GM19025 (cell line): ENCODE results near the gene NTNG1.

Experiments used
- ATAC-seq: cut with Tn5 transposase; IDR thresholded peaks from one replicate; pipeline ENCODE4 v1.9.1; 2021; ENCODE audit warnings: mild to moderate bottlenecking, low read depth, moderate library complexity; ENCODE audit not compliant: unreplicated experiment

Gene NTNG1

GRCh38 chr1:107251839-107252238 is 111.0 kb downstream of the NTNG1 start:
- no peak for ATAC-seq

- no peak for ATAC-seq
Observed at GRCh38 chr1:107252271-107252670, 111.4 kb downstream of the NTNG1 start.

- no peak for ATAC-seq
Observed at GRCh38 chr1:107254306-107254705, 113.5 kb downstream of the NTNG1 start.

DNA sequence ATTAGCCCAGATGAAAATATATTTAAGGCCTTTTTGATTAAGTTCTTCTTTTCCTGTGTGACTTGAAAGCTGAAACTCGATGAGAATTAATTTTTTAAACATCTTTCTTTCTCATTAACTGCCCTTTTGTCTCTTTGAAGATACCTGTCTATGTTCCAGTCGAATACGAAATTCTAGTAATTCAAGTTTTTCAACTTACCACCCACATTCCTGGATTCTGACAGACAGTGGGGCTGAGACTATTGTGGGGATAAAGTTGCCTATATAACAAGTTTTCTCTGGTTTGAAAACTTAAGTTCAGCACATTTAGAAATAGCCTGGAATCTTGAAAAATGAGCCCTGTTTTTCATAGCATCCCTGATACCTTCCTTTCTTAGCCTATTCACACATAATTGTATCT is 114.6 kb downstream of the NTNG1 start:
- no peak for ATAC-seq

DNA sequence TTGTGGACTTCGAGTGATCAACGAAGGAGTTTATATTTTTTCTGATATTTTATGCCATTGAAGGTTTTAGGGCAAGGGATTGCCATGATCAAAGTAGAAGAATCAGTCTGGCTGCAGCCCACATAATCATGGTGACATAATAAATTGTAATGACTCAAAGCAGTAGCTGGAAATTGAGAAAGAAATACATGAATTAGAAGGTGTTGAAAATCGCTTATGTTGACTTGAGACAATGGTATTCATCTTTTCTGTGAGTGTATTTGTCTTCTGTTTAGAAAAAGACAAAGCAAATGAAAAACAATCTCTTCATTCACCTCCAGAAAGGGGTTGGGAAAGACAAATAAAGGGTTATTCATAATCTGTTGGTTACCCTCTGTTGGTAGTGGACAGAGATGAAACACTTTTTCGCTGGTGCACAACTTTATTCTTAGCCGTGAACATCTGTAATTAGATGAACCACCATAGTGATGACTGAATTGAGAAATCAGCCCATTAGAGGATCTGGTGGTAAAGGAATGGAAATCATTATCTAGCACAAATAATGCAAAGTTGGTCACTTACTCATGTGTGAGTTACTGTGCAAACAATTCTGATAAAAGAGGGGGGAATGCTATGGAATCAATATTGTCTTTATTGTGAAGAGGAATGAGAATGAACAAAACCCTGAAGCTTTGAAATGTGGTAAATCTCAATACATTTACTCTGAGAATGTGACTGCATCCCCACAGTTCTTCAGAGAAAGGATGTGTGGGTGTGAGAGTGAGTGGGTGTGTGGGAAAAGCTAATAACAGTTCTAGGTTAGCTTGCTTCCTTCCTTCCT is 121.8 kb downstream of the NTNG1 start:
- no peak for ATAC-seq

- ATAC-seq: no peak
Observed at GRCh38 chr1:107263291-107263915, 122.6 kb downstream of the NTNG1 start.

DNA sequence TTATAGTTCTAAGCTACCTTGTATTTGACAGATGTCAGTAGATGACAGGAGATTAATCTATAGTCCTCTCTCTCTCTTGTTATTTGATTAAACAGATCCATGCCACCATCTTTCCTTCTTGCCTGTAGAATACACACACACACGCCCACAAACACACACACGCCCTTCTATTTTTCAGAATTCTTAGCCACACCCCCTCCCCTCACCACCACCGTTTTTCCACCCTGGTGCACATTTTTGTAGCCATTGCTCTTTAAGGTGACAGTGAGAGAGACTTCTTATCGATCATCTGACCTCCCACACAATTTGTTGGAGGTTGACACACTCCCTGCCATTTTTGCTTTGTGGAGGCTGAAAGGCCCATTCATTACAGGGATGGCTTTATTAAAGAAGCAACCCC is 123.2 kb downstream of the NTNG1 start:
- no peak for ATAC-seq

DNA sequence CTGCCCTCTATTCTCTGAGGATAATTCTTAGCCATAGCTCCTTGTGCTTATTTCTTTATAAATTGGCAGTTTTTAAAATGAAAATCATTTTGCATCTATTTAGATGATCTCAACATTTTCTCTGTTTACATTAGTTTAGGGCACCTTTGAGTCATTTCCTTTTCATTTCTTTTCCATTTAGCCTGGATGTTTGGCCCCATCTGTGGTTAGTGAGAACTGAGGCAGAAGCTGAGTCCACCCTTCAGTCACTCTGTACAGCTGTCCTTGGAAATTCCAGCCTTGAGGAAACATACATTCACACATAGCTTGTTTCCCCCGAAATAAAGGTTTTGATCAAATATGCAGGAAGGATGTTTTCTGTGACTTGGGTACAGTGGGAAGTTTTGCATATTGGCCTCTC is 123.7 kb downstream of the NTNG1 start:
- ATAC-seq: no peak

- ATAC-seq: no peak
Observed at GRCh38 chr1:107267489-107267888, 126.7 kb downstream of the NTNG1 start.

GRCh38 chr1:107272321-107272720 is 131.5 kb downstream of the NTNG1 start:
- ATAC-seq: no peak

DNA sequence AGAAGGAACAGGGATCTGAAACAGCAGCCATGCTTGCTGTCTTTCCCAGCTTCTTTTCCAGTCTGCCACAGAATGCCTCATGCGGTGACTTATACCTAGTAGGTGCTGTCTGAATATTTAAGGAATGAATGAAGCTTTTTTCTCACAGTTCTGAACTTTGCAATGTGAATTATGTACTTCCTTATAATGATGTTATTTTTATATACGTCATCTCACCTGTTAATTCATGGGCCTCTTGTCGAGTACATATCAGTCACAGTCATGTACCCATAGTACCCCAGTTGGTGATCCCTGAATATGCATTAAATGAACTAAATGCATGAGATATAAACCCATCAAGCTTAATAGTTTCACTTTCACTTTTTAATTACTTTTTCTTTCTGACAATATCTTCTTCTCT is 132.7 kb downstream of the NTNG1 start:
- ATAC-seq: no peak

DNA sequence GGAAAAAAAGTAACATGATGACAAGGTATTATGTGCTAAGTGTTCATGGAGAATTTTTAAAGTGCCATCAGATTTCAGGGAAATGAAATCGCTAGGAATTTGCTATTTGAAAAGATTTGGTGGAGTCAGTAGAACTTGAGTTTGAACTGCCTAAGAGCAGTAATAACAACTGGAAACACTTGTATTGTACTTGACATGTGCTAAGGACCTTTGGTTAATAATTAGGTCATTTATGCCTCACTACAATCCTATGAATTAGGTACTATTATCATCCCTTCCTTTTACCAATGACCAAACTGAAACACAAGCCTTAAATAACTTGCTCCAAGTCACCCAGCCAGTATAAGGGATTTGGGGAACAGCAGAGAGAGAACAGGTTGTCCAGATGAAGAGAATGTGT is 133.4 kb downstream of the NTNG1 start:
- no peak for ATAC-seq

DNA sequence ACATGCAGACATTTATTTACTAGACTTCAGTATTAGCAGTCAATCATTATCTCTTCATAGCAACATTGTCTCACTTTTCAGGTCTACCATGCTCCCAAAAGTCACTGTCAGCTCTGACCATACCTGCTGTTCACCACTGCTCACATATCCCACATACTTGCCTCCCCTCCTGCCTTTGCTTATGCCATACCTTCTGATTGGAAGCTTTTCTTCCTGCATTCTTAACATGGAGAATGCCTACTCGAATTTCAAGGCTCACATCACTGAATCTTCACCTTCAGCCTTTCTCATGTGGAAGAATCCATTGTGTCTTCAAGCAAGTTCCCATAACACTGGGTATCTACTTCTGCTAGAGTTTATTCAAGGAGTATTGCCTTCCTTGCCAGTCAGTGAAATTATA is 135.4 kb downstream of the NTNG1 start:
- no peak for ATAC-seq

GRCh38 chr1:107277022-107277421 is 136.2 kb downstream of the NTNG1 start:
- no peak for ATAC-seq

- ATAC-seq: no peak
Observed at GRCh38 chr1:107286125-107286524, 145.3 kb downstream of the NTNG1 start.

- no peak for ATAC-seq
Observed at GRCh38 chr1:107291987-107292386, 151.1 kb downstream of the NTNG1 start.

GRCh38 chr1:107293901-107294613 is 153.2 kb downstream of the NTNG1 start:
- ATAC-seq: no peak

- ATAC-seq: no peak
Observed at GRCh38 chr1:107294686-107295085, 153.8 kb downstream of the NTNG1 start.

GRCh38 chr1:107297681-107298080 is 156.8 kb downstream of the NTNG1 start:
- ATAC-seq: no peak

DNA sequence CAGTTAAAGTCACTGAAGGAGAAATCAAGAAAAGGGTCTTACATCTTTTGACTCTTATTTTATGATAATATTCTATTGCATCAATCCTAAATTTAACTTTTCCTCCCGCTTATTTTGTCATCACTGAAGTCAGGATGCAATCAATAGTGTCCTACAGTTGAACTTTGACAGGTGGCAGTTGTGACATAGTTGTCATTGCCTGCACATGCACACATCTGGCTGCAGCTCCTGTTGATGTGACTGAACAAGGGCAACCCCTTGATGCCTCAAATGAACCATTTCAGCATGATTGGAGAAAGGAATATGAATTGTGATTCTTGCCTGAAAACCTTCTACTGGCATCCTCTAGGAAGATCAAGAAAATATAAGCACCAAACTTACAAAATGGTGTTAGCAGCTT is 157.7 kb downstream of the NTNG1 start:
- ATAC-seq: no peak

- ATAC-seq: no peak
Observed at GRCh38 chr1:107299521-107299920, 158.7 kb downstream of the NTNG1 start.

DNA sequence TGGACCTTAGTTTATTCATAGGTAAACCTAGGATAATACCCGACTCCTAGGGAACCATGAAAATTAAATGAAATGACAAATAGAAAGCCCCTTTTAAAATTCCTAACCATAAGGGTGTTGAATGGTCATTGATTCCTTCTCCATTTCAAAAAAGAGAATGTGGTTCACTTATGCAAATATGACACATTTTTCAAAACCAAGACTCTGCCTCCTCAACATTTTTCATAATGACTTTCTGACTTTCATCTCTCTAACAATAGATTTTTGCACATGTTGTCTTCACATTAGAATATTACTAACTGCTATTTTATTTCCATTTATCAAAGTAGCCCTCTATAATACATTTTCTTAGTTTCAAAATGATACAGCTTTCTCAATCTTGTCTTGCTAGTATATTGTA is 169.1 kb downstream of the NTNG1 start:
- no peak for ATAC-seq
